H9 (cell line): Measurements from ENCODE around the gene OR52E6. TPM values are rescaled to one million over a fixed set of nuclear protein-coding genes. Genes with fewer than 3 reads are reported as not detected.

ENCODE experiments used
- DNase-seq: peaks from one replicate; pipeline ENCODE4 v3.0.0-alpha.2; 2017
- H2AFZ ChIP-seq: one replicate; pipeline ENCODE4 v1.6.1; 2013; ENCODE audit warnings: mild to moderate bottlenecking, low read length, control low read depth, moderate library complexity
- H2AK5ac ChIP-seq: 2 replicates; pipeline ENCODE4 v1.6.1; 2013; ENCODE audit warnings: low read length, control low read depth, mixed read lengths; ENCODE audit not compliant: insufficient read length
- H2BK120ac ChIP-seq: one replicate; pipeline ENCODE4 v1.6.1; 2013; ENCODE audit warnings: low read depth, mild to moderate bottlenecking, low read length, control low read depth, inconsistent platforms; ENCODE audit not compliant: poor library complexity, severe bottlenecking
- H2BK12ac ChIP-seq: 2 replicates; pipeline ENCODE4 v1.6.1; 2013; ENCODE audit warnings: low read length, control low read depth, mixed read lengths, low read depth; ENCODE audit not compliant: insufficient read length
- H2BK15ac ChIP-seq: 2 replicates; pipeline ENCODE4 v1.6.1; 2013; ENCODE audit warnings: low read depth, low read length, control low read depth
- H2BK20ac ChIP-seq: one replicate; pipeline ENCODE4 v1.6.1; 2013; ENCODE audit warnings: low read depth, mild to moderate bottlenecking, low read length, control low read depth, inconsistent platforms; ENCODE audit not compliant: poor library complexity, severe bottlenecking
- H2BK5ac ChIP-seq: 2 replicates; pipeline ENCODE4 v1.6.1; 2013; ENCODE audit warnings: low read length, control low read depth, mixed read lengths; ENCODE audit not compliant: insufficient read length
- H3K14ac ChIP-seq: 2 replicates; pipeline ENCODE4 v1.6.1; 2013; ENCODE audit warnings: low read length, control low read depth; ENCODE audit not compliant: insufficient read depth
- H3K18ac ChIP-seq: 2 replicates; pipeline ENCODE4 v1.6.1; 2013; ENCODE audit warnings: low read depth, mild to moderate bottlenecking, mixed read lengths, low read length, control low read depth; ENCODE audit not compliant: insufficient read length
- H3K23ac ChIP-seq: 2 replicates; pipeline ENCODE4 v1.6.1; 2013; ENCODE audit warnings: low read length, control low read depth, mixed read lengths, low read depth; ENCODE audit not compliant: insufficient read length
- H3K23me2 ChIP-seq: 2 replicates; pipeline ENCODE4 v1.6.1; 2013; ENCODE audit warnings: low read depth, mild to moderate bottlenecking, mixed read lengths, low read length, control low read depth; ENCODE audit not compliant: insufficient read length, poor library complexity, severe bottlenecking
- H3K27ac ChIP-seq: 2 replicates; pipeline ENCODE4 v1.5.1; 2013; ENCODE audit warnings: low read length, control low read depth, mixed read lengths, low read depth; ENCODE audit not compliant: insufficient read length
- H3K27me3 ChIP-seq: 2 replicates; pipeline ENCODE4 v1.6.1; 2013; ENCODE audit warnings: low read length, control low read depth, inconsistent platforms; ENCODE audit not compliant: insufficient read depth
- H3K4ac ChIP-seq: 2 replicates; pipeline ENCODE4 v1.6.1; 2013; ENCODE audit warnings: low read depth, mild to moderate bottlenecking, control low read depth, inconsistent platforms, low read length, moderate library complexity
- H3K4me1 ChIP-seq: 2 replicates; pipeline ENCODE4 v1.6.1; 2013; ENCODE audit warnings: low read length, control low read depth, inconsistent platforms; ENCODE audit not compliant: insufficient read depth
- H3K4me2 ChIP-seq: 2 replicates; pipeline ENCODE4 v1.6.1; 2013; ENCODE audit warnings: low read length, control low read depth, mixed read lengths; ENCODE audit not compliant: insufficient read length, insufficient read depth
- H3K56ac ChIP-seq: 2 replicates; pipeline ENCODE4 v1.6.1; 2013; ENCODE audit warnings: low read depth, mild to moderate bottlenecking, mixed read lengths, low read length, control low read depth; ENCODE audit not compliant: insufficient read length
- H3K79me1 ChIP-seq: 2 replicates; pipeline ENCODE4 v1.6.1; 2013; ENCODE audit warnings: low read depth, mild to moderate bottlenecking, moderate library complexity, low read length, control low read depth, inconsistent platforms; ENCODE audit not compliant: insufficient read depth, poor library complexity, severe bottlenecking
- H3K79me2 ChIP-seq: 2 replicates; pipeline ENCODE4 v1.6.1; 2013; ENCODE audit warnings: low read length, control low read depth, inconsistent platforms; ENCODE audit not compliant: insufficient read depth
- H3K9ac ChIP-seq: 2 replicates; pipeline ENCODE4 v1.6.1; 2013; ENCODE audit warnings: low read length, control low read depth, mixed read lengths; ENCODE audit not compliant: insufficient read length; ENCODE audit errors: extremely low read depth
- H3K9me3 ChIP-seq: one replicate; pipeline ENCODE4 v1.6.1; 2013; ENCODE audit warnings: low read depth, low read length, inconsistent platforms; ENCODE audit not compliant: control insufficient read depth
- H3T11ph ChIP-seq: one replicate; pipeline ENCODE4 v1.6.1; 2013; ENCODE audit warnings: mild to moderate bottlenecking, low read length, control low read depth, inconsistent platforms
- H4K20me1 ChIP-seq: one replicate; pipeline ENCODE4 v1.6.1; 2013; ENCODE audit not compliant: control insufficient read depth, insufficient read length, insufficient read depth
- H4K5ac ChIP-seq: 2 replicates; pipeline ENCODE4 v1.6.1; 2013; ENCODE audit warnings: low read depth, mild to moderate bottlenecking, mixed read lengths, low read length, control low read depth; ENCODE audit not compliant: insufficient read length
- H4K8ac ChIP-seq: replicated peaks from 2 replicates; pipeline ENCODE4 v1.6.1; 2013; ENCODE audit warnings: low read length, control low read depth, mixed read lengths, low read depth; ENCODE audit not compliant: insufficient read length
- H4K91ac ChIP-seq: 2 replicates; pipeline ENCODE4 v1.6.1; 2013; ENCODE audit warnings: low read depth, mild to moderate bottlenecking, moderate library complexity, mixed read lengths, low read length, control low read depth; ENCODE audit not compliant: insufficient read length
- H3K27ac Mint-ChIP-seq, 3 experiments: 2 replicates in 2 of 3; 3 replicates in 1 of 3; pipeline ENCODE4 v1.8.0; 2020 to 2021; ENCODE audit warnings: mixed read lengths in 3 of 3, mild to moderate bottlenecking in 1 of 3, moderate library complexity in 1 of 3
- H3K27me3 Mint-ChIP-seq: 2 replicates; pipeline ENCODE4 v1.8.0; 2021; ENCODE audit warnings: low read depth, mild to moderate bottlenecking, moderate library complexity, mixed read lengths
- H3K36me3 Mint-ChIP-seq, 3 experiments: 2 replicates in 2 of 3; 3 replicates in 1 of 3; pipeline ENCODE4 v1.8.0; 2020 to 2021; ENCODE audit warnings: low read depth in 3 of 3, mixed read lengths in 3 of 3; ENCODE audit not compliant: insufficient read depth in 1 of 3
- H3K4me1 Mint-ChIP-seq, 2 experiments: 2 replicates each; pipeline ENCODE4 v1.8.0; 2020; ENCODE audit warnings: mixed read lengths in 2 of 2
- H3K4me3 Mint-ChIP-seq, 2 experiments: 2 replicates in 1 of 2; 3 replicates in 1 of 2; pipeline ENCODE4 v1.8.0; 2020 to 2021; ENCODE audit warnings: mild to moderate bottlenecking in 2 of 2, mixed read lengths in 2 of 2, moderate library complexity in 1 of 2
- H3K9me3 Mint-ChIP-seq, 2 experiments: 2 replicates in 1 of 2; 3 replicates in 1 of 2; pipeline ENCODE4 v1.8.0; 2020; ENCODE audit warnings: mild to moderate bottlenecking in 2 of 2, mixed read lengths in 2 of 2, moderate library complexity in 1 of 2
- total RNA-seq: library from RNA; stranded (reverse); gene quantifications from 2 replicates; pipeline ENCODE4 v1.2.1, GENCODE V29; 2021
- TF ChIP-seq, protein P1 (sequence below): fragments of 200-600 bp; sonication (generic); conservative IDR thresholded peaks from 3 replicates; pipeline ENCODE4 v1.8.0; 2021; ENCODE audit warnings: antibody characterized with exemption, mild to moderate bottlenecking

Gene OR52E6
- total RNA-seq, 1 experiment from 2014 or later = not detected

DNA sequence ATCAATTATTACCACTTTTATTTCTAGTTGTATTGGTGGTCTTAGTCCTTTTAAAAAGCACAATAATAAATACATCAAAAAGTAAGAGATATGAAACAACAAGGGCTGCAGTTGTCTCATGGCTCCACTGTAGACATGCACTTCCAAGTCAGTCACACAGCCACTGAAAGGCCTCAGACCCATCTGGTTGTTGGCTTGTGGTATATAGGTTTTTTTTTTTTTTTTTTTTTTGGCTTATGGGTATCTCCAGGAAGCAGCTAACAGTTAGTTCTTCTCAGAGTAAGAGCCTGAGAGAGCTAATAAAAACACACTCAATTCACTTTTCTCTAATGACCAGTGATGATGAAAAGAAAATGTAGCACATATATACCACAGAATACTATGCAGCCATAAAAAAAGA, 6.0 kb upstream of the OR52E6 start:
- H3K4me3 Mint-ChIP-seq = no peak overlapping the region
- Histone ChIP-seq H4K91ac (no peak overlapping the region), H3K9me3 (no peaks in the 10 kb centered on the region), H3T11ph (no peak overlapping the region), H3K79me2 (no peaks in the 10 kb centered on the region), H2BK20ac (no peak overlapping the region), H2BK12ac (no peak overlapping the region), H3K27ac (no peak overlapping the region), H3K23me2 (no peaks in the 10 kb centered on the region), H2AFZ (no peak overlapping the region), H3K27me3 (no peaks in the 10 kb centered on the region), H4K20me1 (no peaks in the 10 kb centered on the region), H2BK120ac (no peak overlapping the region), H4K8ac (no peak overlapping the region), H4K5ac (no peak overlapping the region), H3K4me1 (no peaks in the 10 kb centered on the region), H3K4ac (no peak overlapping the region), H3K56ac (no peak overlapping the region), H2BK15ac (no peak overlapping the region), H3K14ac (no peak overlapping the region), H3K18ac (no peak overlapping the region), H2AK5ac (no peak overlapping the region), H2BK5ac (no peak overlapping the region), H3K4me2 (no peak overlapping the region), H3K9ac (no peak overlapping the region), H3K23ac (no peak overlapping the region), H3K79me1 (no peaks in the 10 kb centered on the region)
- DNase-seq = no peak
- H3K9me3 Mint-ChIP-seq = 0 out of 5 replicates have a peak, but pooled peaks cover 0 to 2% of the 10 kb centered on the region in 2 experiments
- no peaks in the 10 kb centered on the region for H3K36me3 Mint-ChIP-seq
- TF ChIP-seq, protein P1, sequence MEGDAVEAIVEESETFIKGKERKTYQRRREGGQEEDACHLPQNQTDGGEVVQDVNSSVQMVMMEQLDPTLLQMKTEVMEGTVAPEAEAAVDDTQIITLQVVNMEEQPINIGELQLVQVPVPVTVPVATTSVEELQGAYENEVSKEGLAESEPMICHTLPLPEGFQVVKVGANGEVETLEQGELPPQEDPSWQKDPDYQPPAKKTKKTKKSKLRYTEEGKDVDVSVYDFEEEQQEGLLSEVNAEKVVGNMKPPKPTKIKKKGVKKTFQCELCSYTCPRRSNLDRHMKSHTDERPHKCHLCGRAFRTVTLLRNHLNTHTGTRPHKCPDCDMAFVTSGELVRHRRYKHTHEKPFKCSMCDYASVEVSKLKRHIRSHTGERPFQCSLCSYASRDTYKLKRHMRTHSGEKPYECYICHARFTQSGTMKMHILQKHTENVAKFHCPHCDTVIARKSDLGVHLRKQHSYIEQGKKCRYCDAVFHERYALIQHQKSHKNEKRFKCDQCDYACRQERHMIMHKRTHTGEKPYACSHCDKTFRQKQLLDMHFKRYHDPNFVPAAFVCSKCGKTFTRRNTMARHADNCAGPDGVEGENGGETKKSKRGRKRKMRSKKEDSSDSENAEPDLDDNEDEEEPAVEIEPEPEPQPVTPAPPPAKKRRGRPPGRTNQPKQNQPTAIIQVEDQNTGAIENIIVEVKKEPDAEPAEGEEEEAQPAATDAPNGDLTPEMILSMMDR = no peak
- H3K27ac Mint-ChIP-seq = no peak overlapping the region
- H3K4me1 Mint-ChIP-seq = no peaks in the 10 kb centered on the region
- no peaks in the 10 kb centered on the region; the same call in 1 of the 2 replicates for H3K27me3 Mint-ChIP-seq
